HepG2 (cell line): ENCODE measurements around the gene JADE2. TPM values are rescaled to one million over a fixed set of nuclear protein-coding genes. Genes with fewer than 3 reads are reported as not detected.

ENCODE experiments used
- ATAC-seq: fragments of 200-7000 bp; cut with Tn5 transposase; 3 replicates; pipeline ENCODE4 v1.9.1; 2020; ENCODE audit warnings: mild to moderate bottlenecking, moderate library complexity
- BruUV-seq: library from RNA; stranded (reverse); fragments of 400-500 nt; replicated peaks from 2 replicates; lab custom pipeline; 2021; lab: Mats Ljungman, UMichigan
- CTCF ChIA-PET: fragments of 300-600 bp; formaldehyde crosslinking; extraction: SDS; loops from one replicate; lab custom pipeline; 2021; ENCODE audit warnings: low total read pairs, inconsistent platforms, low intra/inter-chr PET ratio; lab: Yijun Ruan, JAX
- POLR2A ChIA-PET: fragments of 350-600 bp; sonication (Branson Sonifier 250); formaldehyde crosslinking; loops from one replicate; lab custom pipeline; 2020; ENCODE audit warnings: antibody characterized with exemption, inconsistent platforms; lab: Yijun Ruan, JAX
- DNase-seq: peaks from one replicate; pipeline ENCODE4 v3.0.0-alpha.2; 2015; ENCODE audit warnings: low spot score
- FAIRE-seq: peaks from 3 replicates; lab custom pipeline; 2011; peaks lifted over from hg19 to GRCh38; lab: Jason Lieb, UNC
- H2AFZ ChIP-seq: one replicate; pipeline ENCODE4 v1.6.1; 2011; ENCODE audit warnings: low read length, inconsistent platforms
- H3K27ac ChIP-seq: fragments of 300-600 bp; 3 replicates; pipeline ENCODE4 v1.8.0; 2011; ENCODE audit warnings: mixed run types, mild to moderate bottlenecking, mixed read lengths, low read length, inconsistent platforms; ENCODE audit not compliant: insufficient read depth; ENCODE audit errors: extremely low read length
- H3K27me3 ChIP-seq, 2 experiments: fragments of 200-600 bp in 1 of 2; 2 replicates in 1 of 2; 3 replicates in 1 of 2; pipeline versions ENCODE4 v1.6.0 to v1.8.0; 2011; ENCODE audit warnings: low read length in 2 of 2, mild to moderate bottlenecking in 2 of 2, moderate library complexity in 2 of 2, inconsistent platforms in 1 of 2; ENCODE audit not compliant: insufficient read depth in 2 of 2, control insufficient read depth in 1 of 2
- H3K36me3 ChIP-seq, 2 experiments: fragments of 200-600 bp in 1 of 2; replicated peaks in 1 of 2; 2 replicates in 1 of 2; 3 replicates in 1 of 2; pipeline versions ENCODE4 v1.5.1 to v1.8.0; 2011; ENCODE audit warnings: low read length in 2 of 2, inconsistent platforms in 1 of 2; ENCODE audit not compliant: insufficient read depth in 2 of 2, control insufficient read depth in 1 of 2
- H3K4me1 ChIP-seq: 2 replicates; pipeline ENCODE4 v1.5.1; 2012; ENCODE audit warnings: low read length, inconsistent platforms; ENCODE audit not compliant: insufficient read depth
- H3K4me2 ChIP-seq: 2 replicates; pipeline ENCODE4 v1.6.0; 2011; ENCODE audit warnings: low read depth, low read length, inconsistent platforms
- H3K4me3 ChIP-seq, 3 experiments: fragments of 200-600 bp in 1 of 3; sonication (generic), shearing (Covaris generic) in 1 of 3; replicated peaks in 1 of 3; 2 replicates each; pipeline ENCODE4 v1.5.1; 2011 to 2016; ENCODE audit warnings: low read length in 3 of 3, inconsistent platforms in 2 of 3, low read depth in 2 of 3, mild to moderate bottlenecking in 2 of 3, control low read depth in 1 of 3, mixed read lengths in 1 of 3; ENCODE audit not compliant: insufficient read depth in 1 of 3
- H3K79me2 ChIP-seq: one replicate; pipeline ENCODE4 v1.6.1; 2011; ENCODE audit warnings: low read length, inconsistent platforms; ENCODE audit not compliant: insufficient read depth
- H3K9ac ChIP-seq: 2 replicates; pipeline ENCODE4 v1.6.0; 2011; ENCODE audit warnings: mild to moderate bottlenecking, low read depth, low read length, inconsistent platforms; ENCODE audit not compliant: insufficient read depth
- H3K9me3 ChIP-seq: 2 replicates; pipeline ENCODE4 v1.5.1; 2012; ENCODE audit warnings: mild to moderate bottlenecking, low read length
- H4K20me1 ChIP-seq: 2 replicates; pipeline ENCODE4 v1.6.0; 2011; ENCODE audit warnings: inconsistent platforms, mild to moderate bottlenecking, low read length, moderate library complexity; ENCODE audit not compliant: insufficient read depth
- CENPT ChIP-seq: sonication (generic); formaldehyde crosslinking; IDR thresholded peaks from 2 replicates; pipeline ENCODE4 v1.8.0; 2022; ENCODE audit warnings: low read depth, mild to moderate bottlenecking, moderate library complexity, missing genetic modification reagents
- GTF3A ChIP-seq: sonication (generic); formaldehyde crosslinking; conservative IDR thresholded peaks from 2 replicates; pipeline ENCODE4 v1.4.0; 2020; ENCODE audit warnings: mild to moderate bottlenecking, missing genetic modification reagents
- ISL2 ChIP-seq: sonication (generic); formaldehyde crosslinking; IDR thresholded peaks from 2 replicates; pipeline ENCODE4 v1.5.0; 2020; ENCODE audit warnings: missing genetic modification reagents
- MIER3 ChIP-seq: IDR thresholded peaks from 2 replicates; pipeline ENCODE4 v1.6.1; 2016; ENCODE audit warnings: missing compliant biosample characterization, borderline replicate concordance
- NONO ChIP-seq, 2 experiments: fragments of 450-650 bp in 1 of 2; sonication (generic) in 1 of 2; formaldehyde crosslinking in 1 of 2; IDR thresholded peaks in 1 of 2; conservative IDR thresholded peaks in 1 of 2; 2 replicates each; pipeline versions ENCODE4 v1.6.1 to v1.8.0; 2017 to 2022; ENCODE audit warnings: mild to moderate bottlenecking in 1 of 2, missing genetic modification reagents in 1 of 2, moderate library complexity in 1 of 2
- PRPF4 ChIP-seq: fragments of 200-400 bp; formaldehyde crosslinking; IDR thresholded peaks from 2 replicates; pipeline ENCODE4 v1.6.1; 2016; ENCODE audit warnings: low read length, low read depth; ENCODE audit not compliant: poor library complexity, severe bottlenecking
- ZNF768 ChIP-seq: sonication (generic); formaldehyde crosslinking; IDR thresholded peaks from 2 replicates; pipeline ENCODE4 v1.4.0; 2020; ENCODE audit warnings: missing genetic modification reagents
- WGBS: methylation state at CpG from one replicate; pipeline ENCODE4 v1.1.6; 2017; ENCODE audit warnings: low lambda C conversion rate; 5-methylcytosine and 5-hydroxymethylcytosine counted together
- in situ Hi-C: cut with HindIII; loops from 2 replicates; pipeline ENCODE4 v1.10.0; 2017; ENCODE audit warnings: low pct_unique_long_range_greater_than_20kb; ENCODE audit not compliant: extremely low pct_ligation_motif_present
- intact Hi-C: fragments of 100-400 bp; cut with micrococcal nuclease; formaldehyde crosslinking; loops from one replicate; pipeline ENCODE4 v1.10.0; 2022; ENCODE audit not compliant: unreplicated experiment
- polyA plus RNA-seq, 8 experiments: library from polyadenylated mRNA; depleted of rRNA in 3 of 8; stranded (reverse) in 7 of 8; unstranded in 1 of 8; fragments of >200 nt; fragmentation: Illumina TruSeq in 4 of 8; extraction: Trizol in 4 of 8; gene quantifications; 2 replicates each; pipeline versions ENCODE4 v1.2.1 to v1.2.3, GENCODE V29; 2011 to 2016; ENCODE audit warnings: low read depth in 4 of 8, missing spikeins in 1 of 8, mixed read lengths in 1 of 8; ENCODE audit not compliant: insufficient read depth in 1 of 8
- total RNA-seq, 5 experiments: library from RNA; depleted of rRNA; stranded (reverse); fragments of >200 nt; fragmentation: Illumina TruSeq; extraction: Trizol; gene quantifications; 2 replicates each; pipeline ENCODE4 v1.2.3, GENCODE V29; 2016; ENCODE audit warnings: low read depth in 1 of 5
- TF ChIP-seq, protein P1 (sequence below): IDR thresholded peaks from 2 replicates; pipeline ENCODE4 v1.6.1; 2016; ENCODE audit warnings: low read depth
- TF ChIP-seq, protein P2 (sequence below): sonication (generic); formaldehyde crosslinking; IDR thresholded peaks from 2 replicates; pipeline ENCODE4 v1.9.0; 2021; ENCODE audit warnings: missing genetic modification reagents, borderline replicate concordance
- TF ChIP-seq, protein P3 (sequence below): sonication (generic); formaldehyde crosslinking; IDR thresholded peaks from 2 replicates; pipeline ENCODE4 v1.4.0; 2020; ENCODE audit warnings: mild to moderate bottlenecking, missing genetic modification reagents
- TF ChIP-seq, protein P4 (sequence below): sonication (generic); formaldehyde crosslinking; IDR thresholded peaks from 2 replicates; pipeline ENCODE4 v1.5.1; 2020; ENCODE audit warnings: missing genetic modification reagents, mild to moderate bottlenecking, borderline replicate concordance
- TF ChIP-seq, protein P5 (sequence below): sonication (generic); formaldehyde crosslinking; conservative IDR thresholded peaks from 2 replicates; pipeline ENCODE4 v1.8.0; 2022; ENCODE audit warnings: missing genetic modification reagents

Gene JADE2
- total and polyA plus RNA-seq, 2 of the 13 experiments (the other 11 are each of a cell fraction or from before 2014, with no cell fraction given), result 7.5 to 15.1 TPM

DNA sequence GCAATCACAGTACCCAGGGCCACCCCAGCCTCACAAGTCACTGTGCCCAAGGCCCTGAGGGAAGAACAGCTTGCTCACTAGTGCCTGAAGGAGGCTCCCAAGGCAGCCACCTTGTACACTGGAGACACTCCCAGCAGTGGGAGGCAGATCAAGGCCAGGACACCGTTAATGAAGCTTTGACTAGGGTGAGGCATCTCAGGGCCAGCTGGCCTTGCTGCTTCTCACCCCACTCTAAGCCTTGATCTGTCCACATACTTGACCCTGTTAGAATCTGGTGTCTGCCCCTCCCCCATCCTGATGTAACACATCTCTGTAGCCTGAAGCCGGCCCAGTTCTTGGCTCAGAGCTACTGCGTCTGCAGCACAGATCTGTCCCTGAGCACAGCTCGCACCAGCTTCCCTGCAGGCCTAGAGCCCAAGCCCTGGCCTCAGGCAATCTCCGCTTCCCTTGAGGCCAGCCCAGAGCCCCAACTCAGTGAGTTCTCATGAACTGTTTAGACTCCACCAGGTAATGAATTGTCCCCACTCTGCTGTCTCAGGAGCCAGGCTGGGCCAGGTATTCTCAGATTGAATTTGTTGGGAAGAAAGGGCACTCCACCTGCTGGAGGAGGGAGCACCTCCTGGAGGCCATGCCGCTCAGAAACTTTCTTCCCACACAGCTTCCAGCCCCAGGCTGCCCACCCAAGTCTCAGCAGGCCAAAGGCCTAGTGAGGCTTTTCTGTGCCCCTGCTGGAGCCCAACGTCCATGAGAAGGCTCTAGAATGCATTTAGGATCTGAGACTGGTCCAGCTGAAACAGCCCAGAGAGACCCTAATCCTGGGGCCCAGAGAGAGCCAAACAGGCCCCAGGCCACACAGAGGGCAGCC lies 13.4 kb upstream of the JADE2 start:
- Histone ChIP-seq H3K9ac (peak overlapping the region; percentile 62), H3K27ac (peak overlapping the region; percentile 71), H3K4me2 (peak overlapping the region; percentile 76), H3K4me1 (peaks cover 73% of the 10 kb centered on the region), H2AFZ (no peak overlapping the region), H3K4me3 (peak overlapping the region; percentile 12 to 60 (median 24); a peak in 5 of 6 replicates), H4K20me1 (no peaks in the 10 kb centered on the region), H3K36me3 (no peaks in the 10 kb centered on the region), H3K9me3 (no peaks in the 10 kb centered on the region), H3K79me2 (peaks cover 6% of the 10 kb centered on the region), H3K27me3 (no peaks in the 10 kb centered on the region)
- intact Hi-C loops, result no loop called here
- ChIA-PET CTCF (interaction anchor here (1.0 to 1.5 kb wide), 3 partner anchors 14 to 125 kb away, joined by 3 to 11 read pairs (median 4); partner anchors contain the start of genes CDKN2AIPNL and JADE2), POLR2A (interaction anchor here (0.8 to 6.1 kb wide), 17 partner anchors 8 to 286 kb away, joined by 3 to 87 read pairs (median 7); partner anchors contain the start of genes CDKN2AIPNL, JADE2, PPP2CA and SEC24A)
- 5% methylated on average over 4 of the region's 7 CpGs for WGBS
- FAIRE-seq (peak; percentile 64), DNase-seq (peak; percentile 74), ATAC-seq (peak; percentile 84)
- in situ Hi-C loops, result loop anchor here (5.0 kb wide), 2 partner anchors 45 to 100 kb away; partner anchors contain the start of gene CDKN2AIPNL
- BruUV-seq, result no TSS peak
- TF ChIP-seq NONO (IDR thresholded peaks at IDR 0.05) (no peak), NONO (CRISPR knock-in tag; conservative IDR thresholded peaks at IDR 0.05) (no peak), ZNF768 (CRISPR knock-in tag) (peak; percentile 60), GTF3A (CRISPR knock-in tag) (no peak), PRPF4 (no peak), ISL2 (CRISPR knock-in tag) (peak; percentile 33; the same call in 1 of the 2 replicates), CENPT (CRISPR knock-in tag) (no peak), MIER3 (CRISPR knock-in tag) (no peak)
- TF ChIP-seq, protein P1, sequence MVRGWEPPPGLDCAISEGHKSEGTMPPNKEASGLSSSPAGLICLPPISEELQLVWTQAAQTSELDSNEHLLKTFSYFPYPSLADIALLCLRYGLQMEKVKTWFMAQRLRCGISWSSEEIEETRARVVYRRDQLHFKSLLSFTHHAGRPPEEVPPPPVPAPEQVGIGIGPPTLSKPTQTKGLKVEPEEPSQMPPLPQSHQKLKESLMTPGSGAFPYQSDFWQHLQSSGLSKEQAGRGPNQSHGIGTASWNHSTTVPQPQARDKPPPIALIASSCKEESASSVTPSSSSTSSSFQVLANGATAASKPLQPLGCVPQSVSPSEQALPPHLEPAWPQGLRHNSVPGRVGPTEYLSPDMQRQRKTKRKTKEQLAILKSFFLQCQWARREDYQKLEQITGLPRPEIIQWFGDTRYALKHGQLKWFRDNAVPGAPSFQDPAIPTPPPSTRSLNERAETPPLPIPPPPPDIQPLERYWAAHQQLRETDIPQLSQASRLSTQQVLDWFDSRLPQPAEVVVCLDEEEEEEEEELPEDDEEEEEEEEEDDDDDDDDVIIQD, result 0 out of 2 replicates have a peak, but pooled peaks have one; percentile 3
- TF ChIP-seq, protein P2, sequence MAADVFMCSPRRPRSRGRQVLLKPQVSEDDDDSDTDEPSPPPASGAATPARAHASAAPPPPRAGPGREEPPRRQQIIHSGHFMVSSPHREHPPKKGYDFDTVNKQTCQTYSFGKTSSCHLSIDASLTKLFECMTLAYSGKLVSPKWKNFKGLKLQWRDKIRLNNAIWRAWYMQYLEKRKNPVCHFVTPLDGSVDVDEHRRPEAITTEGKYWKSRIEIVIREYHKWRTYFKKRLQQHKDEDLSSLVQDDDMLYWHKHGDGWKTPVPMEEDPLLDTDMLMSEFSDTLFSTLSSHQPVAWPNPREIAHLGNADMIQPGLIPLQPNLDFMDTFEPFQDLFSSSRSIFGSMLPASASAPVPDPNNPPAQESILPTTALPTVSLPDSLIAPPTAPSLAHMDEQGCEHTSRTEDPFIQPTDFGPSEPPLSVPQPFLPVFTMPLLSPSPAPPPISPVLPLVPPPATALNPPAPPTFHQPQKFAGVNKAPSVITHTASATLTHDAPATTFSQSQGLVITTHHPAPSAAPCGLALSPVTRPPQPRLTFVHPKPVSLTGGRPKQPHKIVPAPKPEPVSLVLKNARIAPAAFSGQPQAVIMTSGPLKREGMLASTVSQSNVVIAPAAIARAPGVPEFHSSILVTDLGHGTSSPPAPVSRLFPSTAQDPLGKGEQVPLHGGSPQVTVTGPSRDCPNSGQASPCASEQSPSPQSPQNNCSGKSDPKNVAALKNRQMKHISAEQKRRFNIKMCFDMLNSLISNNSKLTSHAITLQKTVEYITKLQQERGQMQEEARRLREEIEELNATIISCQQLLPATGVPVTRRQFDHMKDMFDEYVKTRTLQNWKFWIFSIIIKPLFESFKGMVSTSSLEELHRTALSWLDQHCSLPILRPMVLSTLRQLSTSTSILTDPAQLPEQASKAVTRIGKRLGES, result no peak
- TF ChIP-seq, protein P3, sequence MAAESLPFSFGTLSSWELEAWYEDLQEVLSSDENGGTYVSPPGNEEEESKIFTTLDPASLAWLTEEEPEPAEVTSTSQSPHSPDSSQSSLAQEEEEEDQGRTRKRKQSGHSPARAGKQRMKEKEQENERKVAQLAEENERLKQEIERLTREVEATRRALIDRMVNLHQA (CRISPR knock-in tag), result no peak
- TF ChIP-seq, protein P4, sequence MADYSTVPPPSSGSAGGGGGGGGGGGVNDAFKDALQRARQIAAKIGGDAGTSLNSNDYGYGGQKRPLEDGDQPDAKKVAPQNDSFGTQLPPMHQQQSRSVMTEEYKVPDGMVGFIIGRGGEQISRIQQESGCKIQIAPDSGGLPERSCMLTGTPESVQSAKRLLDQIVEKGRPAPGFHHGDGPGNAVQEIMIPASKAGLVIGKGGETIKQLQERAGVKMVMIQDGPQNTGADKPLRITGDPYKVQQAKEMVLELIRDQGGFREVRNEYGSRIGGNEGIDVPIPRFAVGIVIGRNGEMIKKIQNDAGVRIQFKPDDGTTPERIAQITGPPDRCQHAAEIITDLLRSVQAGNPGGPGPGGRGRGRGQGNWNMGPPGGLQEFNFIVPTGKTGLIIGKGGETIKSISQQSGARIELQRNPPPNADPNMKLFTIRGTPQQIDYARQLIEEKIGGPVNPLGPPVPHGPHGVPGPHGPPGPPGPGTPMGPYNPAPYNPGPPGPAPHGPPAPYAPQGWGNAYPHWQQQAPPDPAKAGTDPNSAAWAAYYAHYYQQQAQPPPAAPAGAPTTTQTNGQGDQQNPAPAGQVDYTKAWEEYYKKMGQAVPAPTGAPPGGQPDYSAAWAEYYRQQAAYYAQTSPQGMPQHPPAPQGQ (CRISPR knock-in tag), result no peak
- TF ChIP-seq, protein P5, sequence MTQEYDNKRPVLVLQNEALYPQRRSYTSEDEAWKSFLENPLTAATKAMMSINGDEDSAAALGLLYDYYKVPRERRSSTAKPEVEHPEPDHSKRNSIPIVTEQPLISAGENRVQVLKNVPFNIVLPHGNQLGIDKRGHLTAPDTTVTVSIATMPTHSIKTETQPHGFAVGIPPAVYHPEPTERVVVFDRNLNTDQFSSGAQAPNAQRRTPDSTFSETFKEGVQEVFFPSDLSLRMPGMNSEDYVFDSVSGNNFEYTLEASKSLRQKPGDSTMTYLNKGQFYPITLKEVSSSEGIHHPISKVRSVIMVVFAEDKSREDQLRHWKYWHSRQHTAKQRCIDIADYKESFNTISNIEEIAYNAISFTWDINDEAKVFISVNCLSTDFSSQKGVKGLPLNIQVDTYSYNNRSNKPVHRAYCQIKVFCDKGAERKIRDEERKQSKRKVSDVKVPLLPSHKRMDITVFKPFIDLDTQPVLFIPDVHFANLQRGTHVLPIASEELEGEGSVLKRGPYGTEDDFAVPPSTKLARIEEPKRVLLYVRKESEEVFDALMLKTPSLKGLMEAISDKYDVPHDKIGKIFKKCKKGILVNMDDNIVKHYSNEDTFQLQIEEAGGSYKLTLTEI (CRISPR knock-in tag), result no peak
